SU-DHL-6 (cell line): ENCODE measurements around the gene WDR43.

Experiments used
- H2AFZ ChIP-seq: fragments of 200-600 bp; sonication (generic); 2 replicates; pipeline ENCODE4 v1.6.1; 2014; ENCODE audit warnings: low read depth, mild to moderate bottlenecking, moderate library complexity, mixed read lengths, antibody characterized with exemption, low read length; ENCODE audit not compliant: severe bottlenecking
- H3F3A ChIP-seq: fragments of 200-600 bp; shearing (Covaris generic); 2 replicates; pipeline ENCODE4 v1.6.0; 2016; ENCODE audit warnings: antibody characterized with exemption, mild to moderate bottlenecking; ENCODE audit not compliant: insufficient read depth
- H3K27ac ChIP-seq: fragments of 200-600 bp; sonication (generic); 2 replicates; pipeline ENCODE4 v1.5.1; 2016; ENCODE audit warnings: low read depth, mild to moderate bottlenecking, low read length, moderate library complexity, mixed read lengths
- H3K27me3 ChIP-seq: fragments of 200-600 bp; sonication (generic), shearing (Covaris generic); 2 replicates; pipeline ENCODE4 v1.6.0; 2014; ENCODE audit warnings: mild to moderate bottlenecking, low read length
- H3K36me3 ChIP-seq: fragments of 200-600 bp; sonication (generic); 2 replicates; pipeline ENCODE4 v1.6.1; 2014; ENCODE audit warnings: mild to moderate bottlenecking, low read length, mixed read lengths
- H3K4me2 ChIP-seq: fragments of 300-600, 200-600 bp; shearing (Covaris generic), sonication (generic); 2 replicates; pipeline ENCODE4 v1.6.0; 2014; ENCODE audit warnings: low read length, low read depth, mild to moderate bottlenecking; ENCODE audit not compliant: poor library complexity, severe bottlenecking
- H3K4me3 ChIP-seq: fragments of 200-600 bp; sonication (generic); 2 replicates; pipeline ENCODE4 v1.5.1; 2014; ENCODE audit warnings: antibody characterized with exemption, low read length, mild to moderate bottlenecking, mixed read lengths; ENCODE audit not compliant: insufficient read depth, poor library complexity, severe bottlenecking
- H3K79me2 ChIP-seq: fragments of 200-600 bp; sonication (generic); 2 replicates; pipeline ENCODE4 v1.6.1; 2014; ENCODE audit warnings: mild to moderate bottlenecking, low read length, moderate library complexity; ENCODE audit not compliant: insufficient read depth
- H3K9ac ChIP-seq: fragments of 200-600 bp; sonication (generic); 2 replicates; pipeline ENCODE4 v1.7.0; 2014; ENCODE audit warnings: mild to moderate bottlenecking, low read length
- H3K9me2 ChIP-seq: fragments of 200-600 bp; sonication (generic); replicated peaks from 2 replicates; pipeline ENCODE4 v1.6.1; 2014; ENCODE audit warnings: low read length; ENCODE audit not compliant: insufficient read depth
- H3K9me3 ChIP-seq: fragments of 200-600 bp; sonication (generic); 2 replicates; pipeline ENCODE4 v1.6.1; 2014; ENCODE audit warnings: low read length, mixed read lengths; ENCODE audit not compliant: insufficient read depth
- H4K20me1 ChIP-seq: fragments of 200-600 bp; sonication (generic); 2 replicates; pipeline ENCODE4 v1.6.1; 2014; ENCODE audit warnings: low read depth, mild to moderate bottlenecking, antibody characterized with exemption, low read length, moderate library complexity, mixed read lengths
- CTCF ChIP-seq: fragments of 200-600 bp; sonication (generic); IDR thresholded peaks from one replicate; pipeline ENCODE4 v1.5.1; 2017; ENCODE audit warnings: antibody characterized with exemption, mild to moderate bottlenecking, low read length, moderate library complexity; ENCODE audit not compliant: insufficient read depth, poor library complexity, severe bottlenecking
- EZH2phosphoT487 ChIP-seq: fragments of 200-600 bp; sonication (generic), shearing (Covaris generic); conservative IDR thresholded peaks from 2 replicates; pipeline ENCODE4 v1.6.1; 2018; ENCODE audit warnings: mild to moderate bottlenecking, antibody characterized with exemption, low read length, moderate library complexity, mixed read lengths

WDR43 gene

DNA sequence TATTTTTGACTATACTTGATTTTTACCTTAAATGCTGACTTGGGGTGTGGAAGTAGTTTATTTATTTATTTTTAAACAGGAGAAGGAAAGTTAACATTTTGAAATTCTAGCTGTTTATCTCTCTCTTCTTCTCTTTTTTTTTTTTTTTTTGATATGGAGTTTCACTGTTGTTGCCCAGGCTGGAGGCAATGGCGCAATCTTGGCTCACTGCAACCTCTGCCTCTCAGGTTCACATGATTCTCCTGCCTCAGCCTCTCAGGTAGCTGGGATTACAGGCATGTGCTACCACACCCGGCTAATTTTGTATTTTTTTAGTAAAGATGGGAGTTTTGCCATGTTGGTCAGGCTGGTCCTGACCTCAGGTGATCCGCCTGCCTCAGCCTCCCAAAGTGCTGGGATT lies 11.1 kb downstream of the WDR43 start:
- Histone ChIP-seq H3K36me3 (peaks cover 56% of the 10 kb centered on the region), H4K20me1 (peaks cover 72% of the 10 kb centered on the region), H3K9ac (no peak overlapping the region), H3K4me3 (no peak overlapping the region), H3K79me2 (peaks cover 98% of the 10 kb centered on the region), H3K9me3 (no peaks in the 10 kb centered on the region), H3K9me2 (no peaks in the 10 kb centered on the region), H3K4me2 (no peak overlapping the region), H3K27ac (no peak overlapping the region), H2AFZ (no peak overlapping the region), H3K27me3 (no peaks in the 10 kb centered on the region), H3F3A (peaks cover 8% of the 10 kb centered on the region; the same call in 1 of the 2 replicates)
- TF ChIP-seq EZH2phosphoT487 = no peak
- TF ChIP-seq CTCF = no peak

- TF ChIP-seq EZH2phosphoT487 = no peak
- no peak for TF ChIP-seq CTCF
- Histone ChIP-seq H3K27me3 (no peaks in the 10 kb centered on the region), H3K9ac (no peak overlapping the region), H3K4me2 (no peak overlapping the region), H2AFZ (no peak overlapping the region), H3K9me3 (no peaks in the 10 kb centered on the region), H3K27ac (no peak overlapping the region), H3K4me3 (no peak overlapping the region), H3K79me2 (peaks cover 97% of the 10 kb centered on the region), H3K36me3 (peaks cover 58% of the 10 kb centered on the region), H3K9me2 (no peaks in the 10 kb centered on the region), H3F3A (peaks cover 8% of the 10 kb centered on the region; the same call in 1 of the 2 replicates), H4K20me1 (peaks cover 64% of the 10 kb centered on the region)
Measured at GRCh38 chr2:28906376-28906775, 11.9 kb downstream of the WDR43 start.

DNA sequence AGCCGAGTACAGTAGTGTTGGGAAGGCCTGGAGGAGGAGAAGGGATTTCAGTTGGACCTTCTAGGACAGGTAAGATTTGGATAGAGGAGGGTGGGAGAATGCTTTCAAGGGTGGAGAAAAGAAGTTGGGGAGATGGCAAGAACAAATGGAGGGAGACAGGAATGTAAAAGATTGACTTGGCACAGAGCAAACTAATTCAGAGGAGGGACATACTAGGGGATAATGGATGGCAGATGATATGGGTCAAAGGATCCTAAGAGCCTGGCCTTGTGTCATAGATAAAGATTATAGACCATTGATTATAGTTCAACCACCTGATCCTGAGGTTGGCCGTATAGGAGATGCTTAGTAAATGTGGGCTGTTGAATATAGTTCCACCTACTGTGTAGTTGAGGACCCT lies 12.4 kb downstream of the WDR43 start:
- Histone ChIP-seq H3K9ac (no peak overlapping the region), H3K36me3 (peaks cover 55% of the 10 kb centered on the region), H3K79me2 (peaks cover 97% of the 10 kb centered on the region), H3K9me3 (no peaks in the 10 kb centered on the region), H4K20me1 (peaks cover 59% of the 10 kb centered on the region), H3K4me2 (no peak overlapping the region), H3K9me2 (no peaks in the 10 kb centered on the region), H3K4me3 (no peak overlapping the region), H2AFZ (no peak overlapping the region), H3K27ac (no peak overlapping the region), H3K27me3 (no peaks in the 10 kb centered on the region), H3F3A (peaks cover 8% of the 10 kb centered on the region; the same call in 1 of the 2 replicates)
- TF ChIP-seq EZH2phosphoT487 = no peak

GRCh38 chr2:28908172-28908571 lies 13.7 kb downstream of the WDR43 start:
- TF ChIP-seq EZH2phosphoT487 (no peak), CTCF (no peak)
- Histone ChIP-seq H3F3A (peaks cover 3% of the 10 kb centered on the region; the same call in 1 of the 2 replicates), H3K4me2 (no peak overlapping the region), H3K4me3 (no peak overlapping the region), H3K79me2 (peaks cover 92% of the 10 kb centered on the region), H3K9ac (no peak overlapping the region), H3K36me3 (peaks cover 50% of the 10 kb centered on the region), H2AFZ (no peak overlapping the region), H3K27me3 (no peaks in the 10 kb centered on the region), H3K27ac (no peak overlapping the region), H4K20me1 (peaks cover 47% of the 10 kb centered on the region), H3K9me3 (no peaks in the 10 kb centered on the region), H3K9me2 (no peaks in the 10 kb centered on the region)
